Lung (tissue), 12 donors: Measurements from ENCODE around the gene CAST. TPM values are rescaled to one million over a fixed set of nuclear protein-coding genes. Genes with fewer than 3 reads are reported as not detected.

Experiments used
- ATAC-seq: fragments of 200-7000 bp; cut with Tn5 transposase; one replicate; pipeline ENCODE4 v1.9.1; 2020; ENCODE audit warnings: moderate number of reproducible peaks; ENCODE audit not compliant: insufficient read depth, low FRiP score
- DNase-seq, 3 donors: peaks; one replicate each; pipeline ENCODE4 v3.0.0-alpha.2; 2013 to 2017
- H3K27ac ChIP-seq, 2 donors: one replicate each; pipeline ENCODE4 v1.5.1; 2013; ENCODE audit warnings: mild to moderate bottlenecking in 2 of 2, moderate library complexity in 2 of 2, control low read depth in 1 of 2, inconsistent platforms in 1 of 2, low read depth in 1 of 2, low read length in 1 of 2
- H3K27me3 ChIP-seq, 3 donors: one replicate each; pipeline ENCODE4 v1.5.1; 2013; ENCODE audit warnings: low read length in 2 of 3; ENCODE audit not compliant: control insufficient read depth in 3 of 3, insufficient read depth in 3 of 3
- H3K36me3 ChIP-seq, 4 donors: one replicate each; pipeline ENCODE4 v1.5.1; 2013; ENCODE audit warnings: low read length in 4 of 4, mild to moderate bottlenecking in 1 of 4, moderate library complexity in 1 of 4; ENCODE audit not compliant: control insufficient read depth in 4 of 4, insufficient read depth in 4 of 4
- H3K4me1 ChIP-seq, 5 donors: one replicate each; pipeline ENCODE4 v1.5.1; 2013; ENCODE audit warnings: low read length in 5 of 5, mild to moderate bottlenecking in 2 of 5, moderate library complexity in 1 of 5; ENCODE audit not compliant: control insufficient read depth in 5 of 5, insufficient read depth in 5 of 5
- H3K4me3 ChIP-seq: one replicate; pipeline ENCODE4 v1.5.1; 2013; ENCODE audit warnings: mild to moderate bottlenecking, control low read depth, moderate library complexity
- H3K9ac ChIP-seq, 2 donors: one replicate each; pipeline ENCODE4 v1.5.1; 2013; ENCODE audit warnings: low read length in 2 of 2, control low read depth in 1 of 2; ENCODE audit not compliant: insufficient read depth in 1 of 2
- H3K9me3 ChIP-seq, 4 donors: one replicate each; pipeline ENCODE4 v1.5.1; 2013; ENCODE audit warnings: low read length in 3 of 4, mild to moderate bottlenecking in 1 of 4, moderate library complexity in 1 of 4; ENCODE audit not compliant: control insufficient read depth in 4 of 4, insufficient read depth in 3 of 4
- WGBS, 2 donors: extraction: QIAGEN DNeasy Blood & Tissue Kit; methylation state at CpG; one replicate each; pipeline ENCODE4 v1.1.7; 2013; 5-methylcytosine and 5-hydroxymethylcytosine counted together
- polyA plus RNA-seq, 2 donors: library from polyadenylated mRNA; stranded (reverse); fragments of 200-250 nt; gene quantifications; one replicate each; pipeline ENCODE4 v1.2.1, GENCODE V29; 2013
- total RNA-seq, 2 donors: library from RNA; depleted of rRNA in 1 of 2; stranded (reverse); fragments of >200 nt in 1 of 2; gene quantifications; one replicate each; pipeline ENCODE4 v1.2.1, GENCODE V29; 2014 to 2021
- TF ChIP-seq, protein P1 (sequence below): IDR thresholded peaks from 2 replicates; pipeline ENCODE4 v1.5.1; 2012; ENCODE audit warnings: mild to moderate bottlenecking; ENCODE audit errors: control extremely low read depth, extremely low read depth
- donor health status: control.
- donor health status: control.
- donor health status: Bipolar disorder and iron deficiency.
- donor health status: healthy.
- donor health status: DM: yes; HTN: yes; CAD: no.

The CAST gene
- total and polyA plus RNA-seq, 4 donors = 84.8 to 279 (median 184) TPM

DNA sequence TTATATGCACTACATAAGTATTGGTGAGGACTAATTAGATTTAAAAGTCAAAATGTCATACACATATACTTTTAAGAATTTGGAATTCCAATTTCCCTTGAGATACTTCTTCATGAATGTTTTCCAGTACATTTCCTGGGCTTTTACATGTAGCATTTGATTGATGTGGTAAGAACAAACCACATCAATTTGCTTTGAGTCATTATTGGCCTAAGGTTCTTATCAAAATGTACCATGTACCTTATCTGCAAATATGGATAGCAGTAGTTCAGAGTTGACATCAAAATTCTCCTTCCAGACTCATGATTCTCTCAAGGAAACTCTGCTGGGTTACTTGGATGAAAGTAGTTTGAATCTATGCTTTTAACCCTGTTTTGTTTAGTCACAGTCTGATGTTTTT, 2.5 kb downstream of the CAST start:
- no peaks in the 10 kb centered on the region for H3K9me3 ChIP-seq
- DNase-seq = no peak
- peaks cover 0 to 13% (median 8%) of the 10 kb centered on the region in 5 donors for H3K4me1 ChIP-seq
- TF ChIP-seq, protein P1, sequence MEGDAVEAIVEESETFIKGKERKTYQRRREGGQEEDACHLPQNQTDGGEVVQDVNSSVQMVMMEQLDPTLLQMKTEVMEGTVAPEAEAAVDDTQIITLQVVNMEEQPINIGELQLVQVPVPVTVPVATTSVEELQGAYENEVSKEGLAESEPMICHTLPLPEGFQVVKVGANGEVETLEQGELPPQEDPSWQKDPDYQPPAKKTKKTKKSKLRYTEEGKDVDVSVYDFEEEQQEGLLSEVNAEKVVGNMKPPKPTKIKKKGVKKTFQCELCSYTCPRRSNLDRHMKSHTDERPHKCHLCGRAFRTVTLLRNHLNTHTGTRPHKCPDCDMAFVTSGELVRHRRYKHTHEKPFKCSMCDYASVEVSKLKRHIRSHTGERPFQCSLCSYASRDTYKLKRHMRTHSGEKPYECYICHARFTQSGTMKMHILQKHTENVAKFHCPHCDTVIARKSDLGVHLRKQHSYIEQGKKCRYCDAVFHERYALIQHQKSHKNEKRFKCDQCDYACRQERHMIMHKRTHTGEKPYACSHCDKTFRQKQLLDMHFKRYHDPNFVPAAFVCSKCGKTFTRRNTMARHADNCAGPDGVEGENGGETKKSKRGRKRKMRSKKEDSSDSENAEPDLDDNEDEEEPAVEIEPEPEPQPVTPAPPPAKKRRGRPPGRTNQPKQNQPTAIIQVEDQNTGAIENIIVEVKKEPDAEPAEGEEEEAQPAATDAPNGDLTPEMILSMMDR = no peak
- H3K9ac ChIP-seq = no peak overlapping the region
- no peak overlapping the region for H3K4me3 ChIP-seq
- H3K27me3 ChIP-seq = no peaks in the 10 kb centered on the region
- no peak for ATAC-seq
- H3K36me3 ChIP-seq = peaks cover 0 to 1% (median 0%) of the 10 kb centered on the region in 4 donors
- no peak overlapping the region for H3K27ac ChIP-seq

DNA sequence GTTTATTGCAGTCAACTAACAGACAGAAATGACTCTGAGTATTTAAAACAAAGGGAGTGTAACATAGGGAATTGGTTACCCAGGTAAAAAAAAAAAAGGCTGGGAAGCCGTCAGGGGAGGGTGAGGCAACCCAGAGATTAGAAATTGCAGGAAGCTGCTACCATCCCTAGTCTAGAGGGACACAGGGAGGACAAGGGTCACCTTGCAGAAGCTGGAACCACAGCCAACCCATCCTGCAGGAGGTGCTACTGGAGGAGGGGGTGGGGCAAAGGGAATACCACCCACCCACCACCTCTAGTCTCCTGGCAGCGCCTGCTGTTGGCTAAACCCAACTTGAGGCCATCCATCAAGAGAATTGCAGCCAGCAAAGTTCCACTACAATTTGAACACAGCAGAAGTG, 6.5 kb downstream of the CAST start:
- TF ChIP-seq, protein P1 = no peak
- no peaks in the 10 kb centered on the region for H3K9me3 ChIP-seq
- H3K9ac ChIP-seq = no peak overlapping the region
- DNase-seq = no peak
- H3K4me1 ChIP-seq = peaks cover 0 to 10% (median under 1%) of the 10 kb centered on the region in 5 donors
- 76 to 86% methylated on average over 2 of the region's 2 CpGs for WGBS, 2 donors
- no peaks in the 10 kb centered on the region for H3K27me3 ChIP-seq
- H3K36me3 ChIP-seq = peaks cover 0 to 1% (median 0%) of the 10 kb centered on the region in 4 donors
- H3K4me3 ChIP-seq = no peak overlapping the region
- ATAC-seq = no peak
- H3K27ac ChIP-seq = peak overlapping the region in 1 of 2 donors; percentile 59

DNA sequence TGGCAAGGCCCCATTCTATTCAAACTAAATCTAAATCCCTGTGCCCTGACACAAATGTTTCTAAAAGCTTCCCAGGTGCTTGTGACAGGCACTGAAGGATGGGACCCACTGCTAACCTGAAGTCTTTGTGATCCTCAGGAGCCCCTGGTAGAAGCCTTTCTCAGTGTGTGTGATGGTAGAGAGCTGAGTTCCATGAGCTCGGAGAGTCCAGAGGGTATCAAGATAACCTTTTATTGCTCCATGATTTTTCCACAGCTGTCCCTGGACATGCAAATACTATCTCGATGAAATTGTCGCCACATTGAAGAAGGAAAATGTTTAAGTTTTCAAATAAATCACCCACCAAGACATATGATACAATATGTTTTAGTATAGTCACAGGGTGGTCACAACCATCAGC, 7.7 kb downstream of the CAST start:
- 91 to 95% methylated on average over 3 of the region's 3 CpGs for WGBS, 2 donors
- no peak for ATAC-seq
- H3K4me3 ChIP-seq = no peak overlapping the region

More for the DNA sequence above, 7.7 kb downstream of the CAST start:
- DNase-seq = no peak
- Histone ChIP-seq H3K4me1 (peaks cover 0 to 10% (median 0%) of the 10 kb centered on the region in 5 donors), H3K9ac (no peak overlapping the region), H3K36me3 (peaks cover 0 to 1% (median 0%) of the 10 kb centered on the region in 4 donors), H3K9me3 (no peaks in the 10 kb centered on the region), H3K27ac (no peak overlapping the region), H3K27me3 (no peaks in the 10 kb centered on the region)
- TF ChIP-seq, protein P1 = no peak
